Astrocyte of the hippocampus (primary cell): ENCODE data around the gene BATF3.

Source experiments
- DNase-seq: peaks from one replicate; pipeline ENCODE4 v3.0.0; 2011; ENCODE audit warnings: low read depth, low spot score

The BATF3 gene

GRCh38 chr1:212684521-212685090 is 15.0 kb downstream of the BATF3 start:
- DNase-seq = no peak

- no peak for DNase-seq
Measured at GRCh38 chr1:212684076-212684475, 15.6 kb downstream of the BATF3 start.

- no peak for DNase-seq
Measured at GRCh38 chr1:212683357-212683722, 16.3 kb downstream of the BATF3 start.

- DNase-seq = no peak
Measured at GRCh38 chr1:212680680-212681389, 18.8 kb downstream of the BATF3 start.

GRCh38 chr1:212678456-212679410 is 20.9 kb downstream of the BATF3 start:
- DNase-seq = no peak

GRCh38 chr1:212677573-212677972 is 22.1 kb downstream of the BATF3 start:
- no peak for DNase-seq

GRCh38 chr1:212677136-212677535 is 22.5 kb downstream of the BATF3 start:
- DNase-seq = no peak

- no peak for DNase-seq
Measured at GRCh38 chr1:212675675-212676074, 24.0 kb downstream of the BATF3 start.

GRCh38 chr1:212674872-212675271 is 24.8 kb downstream of the BATF3 start:
- no peak for DNase-seq

GRCh38 chr1:212671342-212672031 is 28.2 kb downstream of the BATF3 start:
- peak; percentile 85 for DNase-seq

- DNase-seq = no peak
Measured at GRCh38 chr1:212670882-212671281, 28.8 kb downstream of the BATF3 start.

- DNase-seq = no peak
Measured at GRCh38 chr1:212670301-212670700, 29.3 kb downstream of the BATF3 start.

- no peak for DNase-seq
Measured at GRCh38 chr1:212669600-212669999, 30.0 kb downstream of the BATF3 start.

GRCh38 chr1:212669102-212669501 is 30.5 kb downstream of the BATF3 start:
- peak; percentile 34 for DNase-seq

GRCh38 chr1:212668477-212668876 is 31.2 kb downstream of the BATF3 start:
- DNase-seq = no peak

- peak; percentile 91 for DNase-seq
Measured at GRCh38 chr1:212667223-212668139, 32.2 kb downstream of the BATF3 start.

- DNase-seq = no peak
Measured at GRCh38 chr1:212666116-212666775, 33.4 kb downstream of the BATF3 start.

- peak; percentile 96 for DNase-seq
Measured at GRCh38 chr1:212665241-212666115, 34.2 kb downstream of the BATF3 start.
